ENCODE results near the gene TNF.

Gene TNF

GRCh38 chr6:31575335-31575901, at the start of gene TNF:
TNF (plus strand) TSS chr6:31575565; CDS start chr6:31575742, 177 bp downstream.
- H3K27ac ChIP-seq = no peak within 1 kb of the TSS
- TF ChIP-seq ZFX (IDR thresholded peaks at IDR 0.05) (no peak), CTCF (conservative IDR thresholded peaks at IDR 0.05) (no peak)

GRCh38 chr6:31525932-31526591, 49.3 kb upstream of the TNF start:
- no peak overlapping the region for H3K27ac ChIP-seq
- TF ChIP-seq CTCF (conservative IDR thresholded peaks at IDR 0.05) = no peak

- TF ChIP-seq ZFX (IDR thresholded peaks at IDR 0.05) (no peak), CTCF (conservative IDR thresholded peaks at IDR 0.05) (no peak)
- H3K27ac ChIP-seq = no peak overlapping the region
Measured at GRCh38 chr6:31528307-31528777, 47.0 kb upstream of the TNF start.

GRCh38 chr6:31528821-31529328, 46.5 kb upstream of the TNF start, which contains the start of gene MCCD1:
MCCD1 (plus strand) TSS chr6:31528962; CDS start chr6:31529015, 53 bp downstream.
- TF ChIP-seq CTCF (conservative IDR thresholded peaks at IDR 0.05) (no peak), ZFX (IDR thresholded peaks at IDR 0.05) (no peak)
- H3K27ac ChIP-seq = no peak within 1 kb of the TSS

GRCh38 chr6:31529329-31530150, 45.8 kb upstream of the TNF start:
- TF ChIP-seq ZFX (IDR thresholded peaks at IDR 0.05) = no peak
- no peak for TF ChIP-seq CTCF (conservative IDR thresholded peaks at IDR 0.05)
- H3K27ac ChIP-seq = no peak overlapping the region

- no peak overlapping the region for H3K27ac ChIP-seq
- no peak for TF ChIP-seq CTCF (conservative IDR thresholded peaks at IDR 0.05)
- TF ChIP-seq ZFX (IDR thresholded peaks at IDR 0.05) = no peak
Measured at GRCh38 chr6:31530659-31531058, 44.7 kb upstream of the TNF start.

All from C4-2B (cell line).